ENCODE measurements around the gene TKTL1.

TKTL1 gene

GRCh38 chrX:154308108-154308946 lies 12.7 kb downstream of the TKTL1 start:
- Histone ChIP-seq H4K20me1 (ENCODE audit: insufficient read depth, low read length) (no peaks in the 10 kb centered on the region), H3K27me3 (ENCODE audit: insufficient read depth, low read length, poor library complexity) (no peaks in the 10 kb centered on the region), H3K9ac (ENCODE audit: low read depth, low read length) (no peak overlapping the region), H3K9me3 (ENCODE audit: insufficient read depth, low read length, severe bottlenecking) (no peaks in the 10 kb centered on the region), H3K4me3 (ENCODE audit: low read depth in 1 of 2, low read length in 2 of 2) (no peak overlapping the region), H3K36me3 (ENCODE audit: insufficient read depth, low read length) (no peaks in the 10 kb centered on the region), H3K4me1 (ENCODE audit: insufficient read depth, low read length) (peaks cover 3% of the 10 kb centered on the region; the same call in 1 of the 2 replicates), H3K79me2 (ENCODE audit: insufficient read depth, low read length) (no peaks in the 10 kb centered on the region), H3K4me2 (ENCODE audit: insufficient read depth, low read length) (no peak overlapping the region), H2AFZ (ENCODE audit: low read depth, low read length) (no peak overlapping the region), H3K27ac (ENCODE audit: low read length) (no peak overlapping the region)
- DNase-seq (peak; percentile 77), ATAC-seq (ENCODE audit: insufficient read depth, low read depth) (peak; percentile 91)
- peak; percentile 82 for TF ChIP-seq CTCF (IDR thresholded peaks at IDR 0.05; ENCODE audit: borderline replicate concordance, extremely low read depth, low read length, poor library complexity, severe bottlenecking)
- no peak for TF ChIP-seq EZH2 (IDR thresholded peaks at IDR 0.05; ENCODE audit: borderline replicate concordance, low read depth, low read length, severe bottlenecking)

- H3K4me1 ChIP-seq (ENCODE audit: insufficient read depth, low read length) = peaks cover 3% of the 10 kb centered on the region; the same call in 1 of the 2 replicates
- no peaks in the 10 kb centered on the region for H3K9me3 ChIP-seq (ENCODE audit: insufficient read depth, low read length, severe bottlenecking)
- H3K4me3 ChIP-seq (ENCODE audit: low read depth in 1 of 2, low read length in 2 of 2) = no peak overlapping the region
- no peak overlapping the region for H3K9ac ChIP-seq (ENCODE audit: low read depth, low read length)
- H4K20me1 ChIP-seq (ENCODE audit: insufficient read depth, low read length) = no peaks in the 10 kb centered on the region
- no peaks in the 10 kb centered on the region for H3K79me2 ChIP-seq (ENCODE audit: insufficient read depth, low read length)
- no peak for ATAC-seq (ENCODE audit: insufficient read depth, low read depth)
- H2AFZ ChIP-seq (ENCODE audit: low read depth, low read length) = no peak overlapping the region
- no peak overlapping the region for H3K27ac ChIP-seq (ENCODE audit: low read length)
- DNase-seq = no peak
- TF ChIP-seq CTCF (IDR thresholded peaks at IDR 0.05; ENCODE audit: borderline replicate concordance, extremely low read depth, low read length, poor library complexity, severe bottlenecking) (no peak), EZH2 (IDR thresholded peaks at IDR 0.05; ENCODE audit: borderline replicate concordance, low read depth, low read length, severe bottlenecking) (no peak)
- H3K36me3 ChIP-seq (ENCODE audit: insufficient read depth, low read length) = no peaks in the 10 kb centered on the region
- no peak overlapping the region for H3K4me2 ChIP-seq (ENCODE audit: insufficient read depth, low read length)
- H3K27me3 ChIP-seq (ENCODE audit: insufficient read depth, low read length, poor library complexity) = no peaks in the 10 kb centered on the region
Measured at GRCh38 chrX:154309041-154309775, 13.6 kb downstream of the TKTL1 start.

DNA sequence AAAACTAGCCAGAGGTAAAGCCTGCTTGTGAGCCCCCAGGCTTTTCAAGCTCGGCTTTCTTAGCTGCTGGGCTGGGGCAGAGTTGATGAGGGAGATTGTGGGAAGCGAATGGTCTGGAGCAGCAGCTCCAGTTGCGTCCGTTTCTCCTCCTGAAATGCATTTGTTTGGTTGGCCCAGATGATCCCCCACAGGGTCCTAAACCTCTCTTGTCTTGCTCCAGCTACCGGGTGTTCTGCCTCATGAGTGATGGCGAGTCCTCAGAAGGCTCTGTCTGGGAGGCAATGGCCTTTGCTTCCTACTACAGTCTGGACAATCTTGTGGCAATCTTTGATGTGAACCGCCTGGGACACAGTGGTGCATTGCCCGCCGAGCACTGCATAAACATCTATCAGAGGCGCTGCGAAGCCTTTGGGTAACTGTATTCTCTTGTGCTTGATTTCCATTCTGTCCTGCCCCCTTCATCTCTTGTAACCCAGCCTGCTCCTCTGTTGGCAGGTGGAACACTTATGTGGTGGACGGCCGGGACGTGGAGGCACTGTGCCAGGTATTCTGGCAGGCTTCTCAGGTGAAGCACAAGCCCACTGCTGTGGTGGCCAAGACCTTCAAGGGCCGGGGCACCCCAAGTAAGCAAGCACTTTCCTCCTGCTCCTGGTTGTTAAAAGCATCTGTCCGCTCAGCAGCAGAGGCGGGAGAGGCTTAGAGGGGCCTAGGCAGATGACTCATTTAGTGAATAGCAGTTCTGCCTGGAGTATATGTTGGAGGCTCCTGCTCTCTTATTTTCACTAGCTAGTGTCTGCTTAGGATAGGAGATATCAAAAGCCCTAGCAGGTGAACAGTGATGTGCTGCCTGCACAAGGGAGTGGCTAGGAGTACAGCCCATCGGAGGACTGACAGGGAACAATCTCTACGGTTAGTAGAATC lies 15.3 kb downstream of the TKTL1 start:
- H3K9ac ChIP-seq (ENCODE audit: low read depth, low read length) = no peak overlapping the region
- H4K20me1 ChIP-seq (ENCODE audit: insufficient read depth, low read length) = no peaks in the 10 kb centered on the region
- H3K4me2 ChIP-seq (ENCODE audit: insufficient read depth, low read length) = no peak overlapping the region
- no peak for DNase-seq
- ATAC-seq (ENCODE audit: insufficient read depth, low read depth) = no peak
- H3K36me3 ChIP-seq (ENCODE audit: insufficient read depth, low read length) = no peaks in the 10 kb centered on the region
- no peaks in the 10 kb centered on the region for H3K27me3 ChIP-seq (ENCODE audit: insufficient read depth, low read length, poor library complexity)
- no peak overlapping the region for H3K4me3 ChIP-seq (ENCODE audit: low read depth in 1 of 2, low read length in 2 of 2)
- no peaks in the 10 kb centered on the region for H3K79me2 ChIP-seq (ENCODE audit: insufficient read depth, low read length)
- H3K4me1 ChIP-seq (ENCODE audit: insufficient read depth, low read length) = peaks cover 3% of the 10 kb centered on the region; the same call in 1 of the 2 replicates
- no peak for TF ChIP-seq EZH2 (IDR thresholded peaks at IDR 0.05; ENCODE audit: borderline replicate concordance, low read depth, low read length, severe bottlenecking)
- H3K27ac ChIP-seq (ENCODE audit: low read length) = no peak overlapping the region
- H2AFZ ChIP-seq (ENCODE audit: low read depth, low read length) = no peak overlapping the region
- no peaks in the 10 kb centered on the region for H3K9me3 ChIP-seq (ENCODE audit: insufficient read depth, low read length, severe bottlenecking)

Measured in DND-41 (cell line).